HepG2 (cell line): ENCODE measurements around the gene SMARCD1. TPM values are rescaled to one million over a fixed set of nuclear protein-coding genes. Genes with fewer than 3 reads are reported as not detected.

Experiments
- ATM ChIP-seq: fragments of 450-650 bp; IDR thresholded peaks from 2 replicates; pipeline ENCODE4 v1.7.1; 2017; ENCODE audit warnings: mild to moderate bottlenecking, borderline replicate concordance
- BCL6 ChIP-seq: IDR thresholded peaks from 2 replicates; pipeline ENCODE4 v1.6.1; 2016; ENCODE audit warnings: missing genetic modification reagents, missing compliant biosample characterization
- ELF1 ChIP-seq: sonication (generic); formaldehyde crosslinking; IDR thresholded peaks from 2 replicates; pipeline ENCODE4 v1.4.0; 2020; ENCODE audit warnings: missing genetic modification reagents
- ELK4 ChIP-seq: sonication (generic); formaldehyde crosslinking; IDR thresholded peaks from 2 replicates; pipeline ENCODE4 v1.9.0; 2021; ENCODE audit warnings: missing genetic modification reagents, borderline replicate concordance
- FOXM1 ChIP-seq: sonication (generic); formaldehyde crosslinking; IDR thresholded peaks from 2 replicates; pipeline ENCODE4 v1.5.0; 2020; ENCODE audit warnings: missing genetic modification reagents
- FOXO4 ChIP-seq: sonication (generic); formaldehyde crosslinking; conservative IDR thresholded peaks from 2 replicates; pipeline ENCODE4 v1.8.1; 2023; ENCODE audit warnings: missing genetic modification reagents
- HMGXB3 ChIP-seq: sonication (generic); formaldehyde crosslinking; IDR thresholded peaks from 2 replicates; pipeline ENCODE4 v1.4.0; 2020; ENCODE audit warnings: missing genetic modification reagents, borderline replicate concordance
- IKZF5 ChIP-seq: IDR thresholded peaks from 2 replicates; pipeline ENCODE4 v1.6.1; 2018; ENCODE audit warnings: missing genetic modification reagents, mild to moderate bottlenecking, missing compliant biosample characterization
- JDP2 ChIP-seq: sonication (generic); formaldehyde crosslinking; IDR thresholded peaks from 2 replicates; pipeline ENCODE4 v1.8.1; 2022; ENCODE audit warnings: missing genetic modification reagents, borderline replicate concordance
- KLF13 ChIP-seq: sonication (generic); formaldehyde crosslinking; IDR thresholded peaks from 2 replicates; pipeline ENCODE4 v1.4.0; 2020; ENCODE audit warnings: mild to moderate bottlenecking, missing genetic modification reagents
- MYNN ChIP-seq: sonication (generic); formaldehyde crosslinking; IDR thresholded peaks from 2 replicates; pipeline ENCODE4 v1.4.0; 2020; ENCODE audit warnings: mild to moderate bottlenecking, low read depth, missing genetic modification reagents
- PCBP1 ChIP-seq: fragments of 200-400 bp; formaldehyde crosslinking; IDR thresholded peaks from 2 replicates; pipeline ENCODE4 v1.6.1; 2017; ENCODE audit warnings: mild to moderate bottlenecking, low read depth, low read length, borderline replicate concordance
- PHF8 ChIP-seq: sonication (generic); formaldehyde crosslinking; IDR thresholded peaks from 2 replicates; pipeline ENCODE4 v1.5.0; 2020; ENCODE audit warnings: missing genetic modification reagents
- RFX1 ChIP-seq: fragments of 450-650 bp; IDR thresholded peaks from 2 replicates; pipeline ENCODE4 v1.6.1; 2017
- TRIM22 ChIP-seq: fragments of 450-650 bp; IDR thresholded peaks from 2 replicates; pipeline ENCODE4 v1.6.1; 2017
- ZFP36L2 ChIP-seq: sonication (generic); formaldehyde crosslinking; IDR thresholded peaks from 2 replicates; pipeline ENCODE4 v1.4.0; 2020; ENCODE audit warnings: missing genetic modification reagents
- ZNF343 ChIP-seq: sonication (generic); formaldehyde crosslinking; IDR thresholded peaks from 2 replicates; pipeline ENCODE4 v1.4.0; 2020; ENCODE audit warnings: mild to moderate bottlenecking, missing genetic modification reagents
- ZNF362 ChIP-seq: sonication (generic); formaldehyde crosslinking; IDR thresholded peaks from 2 replicates; pipeline ENCODE4 v1.4.0; 2020; ENCODE audit warnings: missing genetic modification reagents, mild to moderate bottlenecking, borderline replicate concordance
- ZNF446 ChIP-seq: sonication (generic); formaldehyde crosslinking; IDR thresholded peaks from 2 replicates; pipeline ENCODE4 v1.5.0; 2020; ENCODE audit warnings: mild to moderate bottlenecking, missing genetic modification reagents
- ZNF850 ChIP-seq: sonication (generic); formaldehyde crosslinking; conservative IDR thresholded peaks from 2 replicates; pipeline ENCODE4 v1.9.0; 2021; ENCODE audit warnings: mild to moderate bottlenecking, missing genetic modification reagents
- polyA plus RNA-seq, 8 experiments: library from polyadenylated mRNA; depleted of rRNA in 3 of 8; stranded (reverse) in 7 of 8; unstranded in 1 of 8; fragments of >200 nt; fragmentation: Illumina TruSeq in 4 of 8; extraction: Trizol in 4 of 8; gene quantifications; 2 replicates each; pipeline versions ENCODE4 v1.2.1 to v1.2.3, GENCODE V29; 2011 to 2016; ENCODE audit warnings: low read depth in 4 of 8, missing spikeins in 1 of 8, mixed read lengths in 1 of 8; ENCODE audit not compliant: insufficient read depth in 1 of 8
- total RNA-seq, 5 experiments: library from RNA; depleted of rRNA; stranded (reverse); fragments of >200 nt; fragmentation: Illumina TruSeq; extraction: Trizol; gene quantifications; 2 replicates each; pipeline ENCODE4 v1.2.3, GENCODE V29; 2016; ENCODE audit warnings: low read depth in 1 of 5

Gene SMARCD1
- total and polyA plus RNA-seq, 2 of the 13 experiments (the other 11 are each of a cell fraction or from before 2014, with no cell fraction given), result 51.7 to 54.6 TPM

GRCh38 chr12:50103767-50104321 is 18.7 kb downstream of the SMARCD1 start, which contains the start of gene GPD1 (continued):
- no peak for TF ChIP-seq ZNF343
- TF ChIP-seq ZNF446 (CRISPR knock-in tag), result no peak
- no peak for TF ChIP-seq KLF13 (CRISPR knock-in tag)
- no peak for TF ChIP-seq TRIM22
- peak; percentile 25; the same call in 1 of the 2 replicates for TF ChIP-seq PHF8
- no peak for TF ChIP-seq FOXM1 (CRISPR knock-in tag)
- 0 out of 2 replicates have a peak, but pooled peaks have one; percentile 11 for TF ChIP-seq BCL6 (CRISPR knock-in tag)
- TF ChIP-seq JDP2 (CRISPR knock-in tag), result no peak
- no peak for TF ChIP-seq ELK4 (CRISPR knock-in tag)
- no peak for TF ChIP-seq ZFP36L2 (CRISPR knock-in tag)
- no peak for TF ChIP-seq RFX1
- peak; percentile 74; the same call in 1 of the 2 replicates for TF ChIP-seq MYNN (CRISPR knock-in tag)
- TF ChIP-seq PCBP1, result no peak
- no peak for TF ChIP-seq ZNF362
- TF ChIP-seq ZNF850 (CRISPR knock-in tag), result no peak
- TF ChIP-seq FOXO4 (CRISPR knock-in tag), result no peak
- TF ChIP-seq IKZF5 (CRISPR knock-in tag), result no peak
- TF ChIP-seq ATM, result no peak
- TF ChIP-seq HMGXB3, result 0 out of 2 replicates have a peak, but pooled peaks have one; percentile 21
- TF ChIP-seq ELF1 (CRISPR knock-in tag), result no peak
